ENCODE data around the gene CMSS1. TPM values are rescaled to one million over a fixed set of nuclear protein-coding genes. Genes with fewer than 3 reads are reported as not detected.
A peak's percentile ranks its signal among the peaks of the same experiment; 100 is the strongest.

The CMSS1 gene
- polyA plus RNA-seq, 1 donor, result 25.0 TPM

DNA sequence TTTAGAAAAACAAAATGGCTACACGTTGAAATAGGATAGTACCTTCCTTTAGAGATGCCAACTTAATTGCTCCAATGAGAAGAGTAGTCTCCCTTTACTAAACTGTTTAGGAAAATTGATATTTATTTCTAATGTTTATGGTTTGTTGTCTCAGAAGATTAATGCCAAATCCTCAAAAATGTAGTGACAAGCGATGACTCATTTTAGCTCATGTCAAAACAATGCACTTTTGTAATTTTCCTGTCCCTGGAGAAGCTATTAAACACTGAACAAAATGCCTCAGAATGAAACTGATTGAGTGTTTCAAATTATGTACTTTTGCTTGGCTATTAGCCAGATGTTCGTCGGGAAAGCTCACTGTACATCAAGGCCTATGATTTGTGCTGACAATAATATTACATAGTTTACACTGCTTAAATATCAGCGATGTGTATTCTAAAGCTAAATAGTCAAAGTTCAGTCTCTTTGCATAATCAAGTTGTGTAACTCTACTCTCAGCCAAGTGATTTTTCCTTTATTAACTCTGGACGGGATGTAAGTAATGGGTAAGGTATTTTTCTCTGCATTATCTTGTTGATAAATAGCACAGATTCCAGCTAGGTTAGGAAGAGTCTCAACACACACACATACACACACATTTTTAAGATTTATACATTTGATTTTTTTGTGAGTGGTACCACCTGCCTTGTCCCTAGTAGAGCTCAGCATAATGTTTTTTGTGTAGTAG, 83.7 kb downstream of the CMSS1 start:
- DNase-seq (ENCODE audit: low read depth), result no peak

DNA sequence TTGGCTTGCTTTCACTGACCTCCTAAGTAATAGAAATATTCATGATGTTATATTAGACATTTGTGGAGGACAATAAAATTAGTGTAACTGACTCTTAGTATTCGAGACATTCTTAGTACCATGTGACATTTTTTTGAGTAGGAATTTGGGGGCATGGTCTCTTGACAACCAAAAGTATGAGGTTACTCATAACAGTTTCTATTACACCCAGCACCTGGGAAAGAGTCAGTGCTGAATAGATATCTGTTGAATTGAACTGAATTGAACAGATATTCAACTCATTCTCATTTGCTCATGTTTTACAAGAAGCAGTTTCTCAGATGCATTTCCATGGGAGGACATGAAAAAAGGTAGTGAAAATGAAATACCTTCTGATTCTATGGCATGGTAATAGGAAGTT, 84.4 kb downstream of the CMSS1 start:
- no peak for DNase-seq (ENCODE audit: low read depth)

DNA sequence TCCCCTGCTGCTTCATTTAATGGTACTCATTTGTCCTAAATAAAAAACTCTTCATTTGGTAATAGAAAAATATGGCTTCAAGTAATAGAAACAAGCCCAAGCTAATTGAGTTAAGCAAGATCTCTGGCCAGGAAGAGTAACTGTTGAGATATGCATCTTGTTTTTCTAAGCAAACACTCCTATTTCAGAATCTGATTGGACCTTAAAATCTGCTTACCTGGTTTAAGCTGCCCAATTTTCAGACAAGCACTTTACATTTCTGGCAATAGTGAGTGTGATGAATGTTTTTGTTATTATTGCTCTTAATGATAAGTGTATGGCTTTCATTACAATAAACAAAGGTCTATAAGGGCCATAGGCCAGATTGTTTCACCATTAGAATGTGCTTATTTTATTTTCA, 86.2 kb downstream of the CMSS1 start:
- DNase-seq (ENCODE audit: low read depth), result no peak

DNA sequence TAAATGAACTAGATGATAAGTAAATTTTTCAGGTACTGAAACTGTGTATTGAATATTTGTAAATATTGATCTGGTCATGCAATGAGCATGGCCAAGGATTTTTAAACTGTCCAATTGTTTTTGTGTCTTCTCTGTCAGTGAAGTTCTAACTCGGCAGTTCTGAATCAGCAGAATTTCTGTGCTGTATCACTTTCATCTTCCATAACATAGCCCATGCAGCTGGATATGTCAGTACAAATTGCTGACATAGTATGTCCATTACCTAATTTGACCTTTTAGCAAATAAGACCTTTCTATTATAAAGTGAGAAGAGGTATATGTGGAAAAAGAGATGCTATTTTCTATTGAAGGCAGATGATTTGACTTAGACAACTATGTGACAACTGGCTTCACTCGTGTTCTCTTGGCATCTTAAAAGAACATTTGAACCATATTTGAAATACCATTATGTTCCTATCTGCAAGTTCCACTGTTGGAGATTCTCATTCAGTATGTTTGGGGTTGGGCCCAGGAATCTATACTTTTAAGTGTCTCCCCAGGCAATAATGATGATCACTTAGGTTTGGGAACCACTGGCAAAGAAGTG, 90.4 kb downstream of the CMSS1 start:
- no peak for DNase-seq (ENCODE audit: low read depth)

DNA sequence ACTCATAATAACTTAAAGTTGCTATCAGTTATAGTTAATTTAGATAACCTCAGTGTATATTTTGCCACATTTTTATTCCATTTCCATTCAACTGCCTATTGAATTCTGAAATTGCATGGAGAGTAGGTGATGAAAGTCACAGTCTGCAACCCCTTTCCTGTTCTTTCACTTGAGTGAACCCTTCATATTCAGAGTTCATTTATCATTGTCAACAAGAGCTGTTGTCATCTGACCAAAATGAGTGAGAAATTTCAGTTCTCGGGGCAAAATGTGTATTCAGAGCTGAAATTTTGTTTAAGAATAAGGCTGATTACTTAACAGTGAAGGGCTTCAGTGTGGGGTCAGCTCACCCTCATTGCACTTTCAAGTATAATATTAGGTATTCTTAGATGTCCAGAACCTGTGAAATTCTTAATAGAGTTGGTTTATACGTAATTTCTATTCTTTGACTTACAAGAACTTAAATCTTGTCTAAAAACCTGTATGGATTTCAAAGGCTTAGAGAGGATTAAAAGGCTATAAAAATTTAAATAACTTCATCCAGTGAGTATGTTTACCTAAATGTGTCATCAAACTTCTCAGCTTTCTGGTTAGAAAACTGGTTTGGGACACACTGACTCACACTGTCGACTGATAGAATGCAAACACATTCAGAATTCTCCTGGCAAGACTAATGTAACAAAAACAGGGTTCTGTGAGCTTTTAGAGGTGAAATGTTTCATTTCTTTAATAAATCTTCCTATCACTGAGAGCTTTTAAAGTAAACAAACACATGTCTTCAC, 92.2 kb downstream of the CMSS1 start:
- no peak for DNase-seq (ENCODE audit: low read depth)

DNA sequence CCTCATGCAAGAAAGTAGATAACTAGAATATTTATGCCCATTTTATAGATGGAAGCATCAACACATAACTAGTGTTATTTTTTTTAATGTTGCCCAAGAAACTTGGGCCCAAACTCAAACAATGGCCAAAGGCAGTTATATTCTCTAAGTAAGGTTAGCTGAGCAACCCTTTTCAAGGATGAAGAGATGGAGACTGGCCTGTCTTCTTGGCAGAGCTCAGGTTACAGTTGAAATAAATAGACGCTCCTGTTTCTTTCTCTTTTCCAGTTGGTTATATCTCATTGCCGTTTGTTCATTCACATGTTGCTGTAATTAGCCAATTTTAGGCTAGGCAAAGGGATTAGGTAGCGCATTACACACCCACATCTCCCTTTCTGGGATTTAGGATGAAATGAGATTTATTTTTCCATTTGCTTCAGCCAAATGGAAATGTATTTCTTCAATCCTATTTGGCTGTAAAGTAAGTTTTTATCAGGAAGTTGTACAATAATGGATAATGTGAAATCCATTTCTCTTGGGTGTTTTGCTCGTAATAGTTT, 93.2 kb downstream of the CMSS1 start:
- DNase-seq (ENCODE audit: low read depth), result peak; percentile 49

- DNase-seq (ENCODE audit: low read depth), result no peak
Observed at GRCh38 chr3:99911433-99911832, 93.8 kb downstream of the CMSS1 start.

DNA sequence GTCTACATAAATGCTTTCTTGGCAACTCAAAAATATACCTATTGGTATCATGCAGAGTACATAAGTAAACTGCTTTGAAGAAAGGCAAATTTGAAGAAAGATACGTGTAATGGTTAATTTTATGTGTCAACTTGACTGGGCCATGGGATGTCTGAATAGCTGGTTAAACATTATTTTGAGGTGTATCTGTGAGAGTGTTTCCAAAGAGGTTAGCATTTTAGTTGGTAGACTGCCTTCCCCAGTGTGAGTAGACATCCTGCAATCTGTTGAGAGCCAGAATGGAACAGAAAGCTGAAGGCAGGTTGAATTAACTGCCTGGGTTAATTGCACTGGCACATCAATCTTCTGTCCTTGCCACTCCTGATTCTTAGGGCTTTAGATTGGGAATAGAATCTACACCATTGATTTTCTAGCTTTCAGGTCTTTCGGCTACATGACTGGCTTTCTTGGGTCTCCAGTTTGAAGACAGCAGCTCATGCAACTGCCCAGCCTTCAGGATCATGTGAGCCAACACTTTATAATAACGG, 98.3 kb downstream of the CMSS1 start:
- DNase-seq (ENCODE audit: low read depth), result no peak

- DNase-seq (ENCODE audit: low read depth), result no peak
Observed at GRCh38 chr3:99918715-99919114, 101.1 kb downstream of the CMSS1 start.

DNA sequence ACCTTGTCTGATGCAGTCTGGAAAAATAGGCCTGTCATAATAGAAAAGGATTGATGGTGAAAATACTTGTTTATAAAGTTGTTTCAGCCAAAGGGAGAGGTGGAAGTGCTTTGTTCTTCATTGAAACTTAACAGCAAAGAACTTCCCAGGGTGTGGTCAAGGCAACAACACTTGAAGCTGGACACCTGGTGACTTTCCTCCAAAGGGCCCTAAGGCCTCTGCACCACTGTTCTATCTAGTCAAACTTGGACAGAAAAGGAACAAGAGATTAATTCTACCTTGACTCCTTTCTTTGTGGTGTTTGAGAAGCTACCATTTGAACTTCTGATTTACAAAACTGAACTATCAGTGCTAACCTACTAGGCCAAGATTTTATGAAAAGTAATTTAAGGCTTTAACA, 102.0 kb downstream of the CMSS1 start:
- DNase-seq (ENCODE audit: low read depth), result no peak

- no peak for DNase-seq (ENCODE audit: low read depth)
Observed at GRCh38 chr3:99920481-99921376, 103.1 kb downstream of the CMSS1 start.

DNA sequence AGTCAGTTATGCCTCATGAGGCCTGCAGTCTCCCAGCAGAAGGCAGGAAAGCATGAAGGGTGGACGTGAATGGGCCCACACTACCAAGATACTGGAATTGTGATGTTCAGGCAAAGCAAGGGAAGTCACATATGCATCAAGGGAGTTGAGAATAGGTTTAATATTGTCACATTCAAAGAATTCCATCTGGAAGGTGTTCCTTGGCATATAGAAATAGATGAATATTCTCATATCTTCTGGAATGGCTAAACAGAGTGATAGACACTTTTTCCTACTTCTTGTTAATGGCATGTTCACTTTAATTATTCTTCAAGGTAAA, 103.7 kb downstream of the CMSS1 start:
- DNase-seq (ENCODE audit: low read depth), result no peak

DNA sequence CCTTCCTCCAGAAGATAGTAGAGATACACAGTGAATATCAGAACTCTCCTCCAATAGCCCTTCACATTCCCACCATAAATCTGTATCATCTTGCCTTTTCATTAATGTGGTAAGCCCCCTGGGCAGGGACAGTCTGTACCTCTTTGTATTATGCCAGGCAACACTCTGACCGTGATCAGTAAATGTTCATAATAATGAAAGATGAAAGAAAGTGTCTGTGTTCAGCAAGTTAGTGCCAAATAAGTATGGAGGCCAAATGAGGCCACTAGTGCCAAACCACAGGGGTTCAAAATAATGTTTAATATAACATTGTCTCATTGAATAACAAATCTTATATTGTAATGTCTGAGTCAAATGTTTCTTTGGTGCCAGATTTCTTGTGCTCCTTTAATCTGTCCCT, 104.3 kb downstream of the CMSS1 start:
- no peak for DNase-seq (ENCODE audit: low read depth)

- DNase-seq (ENCODE audit: low read depth), result no peak
Observed at GRCh38 chr3:99923873-99924272, 106.2 kb downstream of the CMSS1 start.

DNA sequence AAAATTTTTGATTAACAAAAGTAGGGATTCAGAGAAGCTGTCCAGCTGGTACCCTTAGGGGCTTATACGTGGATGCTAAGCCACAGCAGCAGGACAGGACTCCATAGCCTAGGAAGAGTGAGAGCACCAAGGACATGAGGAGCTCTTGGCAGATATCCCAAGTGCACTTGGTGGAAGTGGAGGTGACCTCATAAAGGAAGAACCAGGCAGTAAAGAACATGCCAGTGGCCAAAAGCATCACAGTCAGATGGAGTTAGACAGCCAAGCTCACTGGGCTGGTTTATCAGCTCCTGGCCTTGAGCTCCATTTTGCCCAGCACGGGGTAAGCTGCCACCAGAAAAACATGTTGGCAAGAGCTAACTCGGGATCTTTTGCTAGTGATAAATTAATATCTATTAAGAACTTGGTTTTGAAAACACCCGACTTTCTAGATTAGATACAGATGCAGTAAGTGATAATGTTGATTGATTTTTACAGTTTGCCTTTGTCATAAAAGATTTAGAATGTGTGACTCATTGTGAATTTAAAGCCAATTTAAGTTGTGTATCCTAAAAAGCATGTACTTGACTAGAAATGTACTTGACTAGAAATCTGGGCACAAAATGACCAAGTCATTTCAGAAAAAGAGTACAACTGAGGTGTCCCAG, 108.0 kb downstream of the CMSS1 start:
- no peak for DNase-seq (ENCODE audit: low read depth)

DNA sequence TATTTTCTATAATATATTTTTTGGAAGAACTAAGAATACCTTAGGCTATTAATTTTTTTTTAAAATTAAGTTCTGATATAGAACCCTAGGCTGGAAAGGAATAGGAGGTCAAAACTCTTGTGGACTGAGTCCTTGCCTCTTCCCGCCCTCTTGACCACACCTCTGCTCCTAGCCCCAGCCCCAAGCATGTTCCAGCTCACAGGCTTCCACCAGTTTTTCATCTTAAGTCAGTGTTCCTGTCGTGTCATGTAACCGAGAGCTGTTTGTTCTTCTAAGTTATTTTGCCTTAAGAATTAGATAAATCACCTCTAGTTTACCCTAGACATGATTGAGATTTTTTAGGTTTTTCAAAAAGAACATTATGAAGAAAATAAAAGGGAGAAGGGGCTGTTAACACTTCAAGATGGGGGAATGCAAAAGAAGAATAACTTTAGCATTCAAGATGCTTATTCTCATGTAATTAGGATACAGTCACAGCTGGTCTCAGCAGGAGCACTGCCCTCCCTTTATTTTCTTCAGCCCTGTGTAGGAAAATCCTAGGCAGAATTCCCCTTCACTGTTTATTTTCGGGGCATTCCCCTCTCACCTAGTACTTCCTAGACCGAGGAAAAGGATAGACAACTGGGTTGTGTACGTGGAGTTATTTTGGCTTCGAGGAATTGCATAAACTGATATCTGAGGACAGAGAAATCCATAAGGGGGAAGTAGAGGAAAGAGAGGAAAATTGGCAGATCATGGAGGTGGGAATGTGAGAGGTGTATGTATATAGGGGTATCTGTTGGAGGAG, 110.2 kb downstream of the CMSS1 start:
- no peak for DNase-seq (ENCODE audit: low read depth)

DNA sequence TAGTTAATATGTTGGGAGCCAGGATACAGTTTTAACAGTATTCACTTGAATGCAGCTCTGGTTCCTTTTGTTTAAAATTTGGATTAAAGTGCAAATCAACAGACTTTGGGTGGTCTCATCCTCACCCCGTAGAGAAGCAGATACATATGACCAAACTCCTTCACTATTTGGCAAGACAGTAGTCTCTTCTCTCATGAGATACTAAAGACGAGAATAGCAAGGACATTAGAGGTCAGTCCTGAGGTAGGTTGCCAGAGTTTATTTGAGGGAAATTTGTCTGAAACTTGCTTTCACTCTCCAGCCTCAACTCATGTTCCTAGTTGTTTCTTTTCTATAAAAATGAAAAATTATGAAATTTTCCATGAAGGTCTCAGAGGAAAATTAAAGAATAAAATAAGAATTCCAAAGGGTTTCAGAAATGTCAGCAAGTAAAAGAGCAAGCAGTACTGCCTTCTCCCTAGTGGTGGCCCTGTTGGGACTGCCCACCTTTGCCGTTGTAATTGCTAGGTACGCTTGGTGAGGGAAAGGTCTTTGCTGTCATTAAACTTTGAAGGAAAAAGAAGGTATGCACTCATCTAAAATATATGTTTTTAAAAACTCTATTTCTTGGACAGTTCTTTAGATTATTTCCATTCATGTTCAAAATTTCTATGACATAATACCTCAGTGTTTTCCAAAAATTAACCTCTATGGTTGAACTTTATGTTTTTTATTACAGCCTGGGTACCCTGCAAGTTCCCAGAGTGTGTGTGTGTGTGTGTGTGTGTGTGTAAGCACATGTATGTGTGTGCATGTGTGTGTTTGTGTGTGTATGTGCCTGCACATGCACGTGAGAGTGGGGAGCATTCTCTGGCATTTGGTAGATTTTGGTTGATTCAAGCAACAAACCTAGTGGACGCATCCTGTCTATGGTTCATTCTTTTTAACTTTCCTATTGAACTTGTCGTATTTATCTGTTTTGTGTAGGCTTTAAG, 111.4 kb downstream of the CMSS1 start:
- DNase-seq (ENCODE audit: low read depth), result peak; percentile 88

- DNase-seq (ENCODE audit: low read depth), result no peak
Observed at GRCh38 chr3:99929745-99930139, 112.1 kb downstream of the CMSS1 start.

GRCh38 chr3:99931059-99931458, 113.4 kb downstream of the CMSS1 start:
- DNase-seq (ENCODE audit: low read depth), result no peak
